ENCODE data around the gene ORM2. TPM values are rescaled to one million over a fixed set of nuclear protein-coding genes. Genes with fewer than 3 reads are reported as not detected.

ORM2 gene
- total RNA-seq, 1 donor from 2014 or later, result not detected

GRCh38 chr9:114345493-114346065 is 15.9 kb downstream of the ORM2 start:
- Histone ChIP-seq H2AFZ (replicated peaks) (no peak overlapping the region), H4K20me1 (ENCODE audit: low read depth) (no peaks in the 10 kb centered on the region), H3F3A (ENCODE audit: low read depth) (no peaks in the 10 kb centered on the region), H3K9ac (no peak overlapping the region), H3K4me3 (no peak overlapping the region), H3K9me3 (ENCODE audit: low read depth) (no peaks in the 10 kb centered on the region), H3K36me3 (no peaks in the 10 kb centered on the region), H3K4me2 (no peak overlapping the region), H3K79me2 (ENCODE audit: low read depth) (no peaks in the 10 kb centered on the region), H3K4me1 (peaks cover 10% of the 10 kb centered on the region), H3K27ac (no peak overlapping the region), H3K27me3 (no peaks in the 10 kb centered on the region)
- no peaks in the 10 kb centered on the region for H3K9me3 Mint-ChIP-seq
- DNase-seq (ENCODE audit: low spot score), result no peak
- no peak overlapping the region for H3K4me3 Mint-ChIP-seq
- H3K27ac Mint-ChIP-seq, result no peak overlapping the region
- H3K27me3 Mint-ChIP-seq (ENCODE audit: insufficient read depth, low read depth), result peaks cover 6% of the 10 kb centered on the region
- peaks cover 22% of the 10 kb centered on the region for H3K4me1 Mint-ChIP-seq
- TF ChIP-seq, protein P1, sequence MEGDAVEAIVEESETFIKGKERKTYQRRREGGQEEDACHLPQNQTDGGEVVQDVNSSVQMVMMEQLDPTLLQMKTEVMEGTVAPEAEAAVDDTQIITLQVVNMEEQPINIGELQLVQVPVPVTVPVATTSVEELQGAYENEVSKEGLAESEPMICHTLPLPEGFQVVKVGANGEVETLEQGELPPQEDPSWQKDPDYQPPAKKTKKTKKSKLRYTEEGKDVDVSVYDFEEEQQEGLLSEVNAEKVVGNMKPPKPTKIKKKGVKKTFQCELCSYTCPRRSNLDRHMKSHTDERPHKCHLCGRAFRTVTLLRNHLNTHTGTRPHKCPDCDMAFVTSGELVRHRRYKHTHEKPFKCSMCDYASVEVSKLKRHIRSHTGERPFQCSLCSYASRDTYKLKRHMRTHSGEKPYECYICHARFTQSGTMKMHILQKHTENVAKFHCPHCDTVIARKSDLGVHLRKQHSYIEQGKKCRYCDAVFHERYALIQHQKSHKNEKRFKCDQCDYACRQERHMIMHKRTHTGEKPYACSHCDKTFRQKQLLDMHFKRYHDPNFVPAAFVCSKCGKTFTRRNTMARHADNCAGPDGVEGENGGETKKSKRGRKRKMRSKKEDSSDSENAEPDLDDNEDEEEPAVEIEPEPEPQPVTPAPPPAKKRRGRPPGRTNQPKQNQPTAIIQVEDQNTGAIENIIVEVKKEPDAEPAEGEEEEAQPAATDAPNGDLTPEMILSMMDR (IDR thresholded peaks at IDR 0.05), result no peak
- no peak for TF ChIP-seq EZH2phosphoT487 (IDR thresholded peaks at IDR 0.05)
- no peak for TF ChIP-seq EZH2 (IDR thresholded peaks at IDR 0.05)
- H3K36me3 Mint-ChIP-seq, result peaks cover 14% of the 10 kb centered on the region

GRCh38 chr9:114346146-114346545 is 16.5 kb downstream of the ORM2 start:
- Histone ChIP-seq H3K27ac (no peak overlapping the region), H3K27me3 (no peaks in the 10 kb centered on the region), H3K4me2 (no peak overlapping the region), H3K4me3 (no peak overlapping the region), H4K20me1 (ENCODE audit: low read depth) (no peaks in the 10 kb centered on the region), H3K4me1 (peaks cover 10% of the 10 kb centered on the region), H2AFZ (replicated peaks) (no peak overlapping the region), H3K9me3 (ENCODE audit: low read depth) (no peaks in the 10 kb centered on the region), H3K9ac (no peak overlapping the region), H3F3A (ENCODE audit: low read depth) (no peaks in the 10 kb centered on the region), H3K79me2 (ENCODE audit: low read depth) (no peaks in the 10 kb centered on the region), H3K36me3 (no peaks in the 10 kb centered on the region)
- H3K27ac Mint-ChIP-seq, result no peak overlapping the region
- peaks cover 4% of the 10 kb centered on the region for H3K27me3 Mint-ChIP-seq (ENCODE audit: insufficient read depth, low read depth)
- peaks cover 15% of the 10 kb centered on the region for H3K36me3 Mint-ChIP-seq
- TF ChIP-seq EZH2phosphoT487 (IDR thresholded peaks at IDR 0.05) (no peak), EZH2 (IDR thresholded peaks at IDR 0.05) (no peak)
- TF ChIP-seq, protein P1 (IDR thresholded peaks at IDR 0.05), result no peak
- no peak overlapping the region for H3K4me3 Mint-ChIP-seq
- no peak for DNase-seq (ENCODE audit: low spot score)
- no peaks in the 10 kb centered on the region for H3K9me3 Mint-ChIP-seq
- H3K4me1 Mint-ChIP-seq, result peaks cover 22% of the 10 kb centered on the region

DNA sequence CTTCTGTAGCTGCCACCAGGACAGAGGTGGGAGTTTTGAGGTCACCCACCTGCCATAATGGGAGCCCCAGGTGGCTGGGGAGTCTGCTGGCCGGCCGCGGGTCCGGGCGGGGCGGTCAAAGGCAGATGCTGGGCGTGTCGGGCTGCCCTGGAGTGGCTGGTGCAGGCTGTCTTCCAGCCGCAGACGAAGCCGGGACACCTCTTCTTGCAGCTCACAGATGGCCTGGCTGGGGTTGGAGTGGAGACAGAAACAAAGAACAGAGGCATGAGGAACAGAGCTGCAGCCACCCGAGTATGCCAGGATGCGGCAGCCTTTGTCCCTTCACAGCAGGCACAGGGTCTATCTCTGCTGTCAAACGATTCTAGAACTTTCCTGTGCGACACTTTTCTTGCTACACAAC is 18.0 kb downstream of the ORM2 start:
- no peak for DNase-seq (ENCODE audit: low spot score)
- Histone ChIP-seq H3K4me1 (peaks cover 10% of the 10 kb centered on the region), H2AFZ (replicated peaks) (no peak overlapping the region), H4K20me1 (ENCODE audit: low read depth) (no peaks in the 10 kb centered on the region), H3K4me2 (no peak overlapping the region), H3K79me2 (ENCODE audit: low read depth) (no peaks in the 10 kb centered on the region), H3K9me3 (ENCODE audit: low read depth) (no peaks in the 10 kb centered on the region), H3K9ac (no peak overlapping the region), H3K4me3 (no peak overlapping the region), H3F3A (ENCODE audit: low read depth) (no peaks in the 10 kb centered on the region), H3K36me3 (no peaks in the 10 kb centered on the region), H3K27ac (no peak overlapping the region), H3K27me3 (no peaks in the 10 kb centered on the region)
- Mint-ChIP-seq H3K4me3 (no peak overlapping the region), H3K27ac (peak overlapping the region; percentile 14), H3K36me3 (peaks cover 18% of the 10 kb centered on the region), H3K4me1 (peaks cover 22% of the 10 kb centered on the region), H3K9me3 (no peaks in the 10 kb centered on the region), H3K27me3 (ENCODE audit: insufficient read depth, low read depth) (peaks cover 2% of the 10 kb centered on the region)
- TF ChIP-seq EZH2phosphoT487 (IDR thresholded peaks at IDR 0.05) (no peak), EZH2 (IDR thresholded peaks at IDR 0.05) (no peak)
- TF ChIP-seq, protein P1 (IDR thresholded peaks at IDR 0.05), result no peak

Data from neural progenitor cell (in vitro differentiated cells).